GM21619 (cell line): ENCODE results near the gene FER.
"Not testable (repeated sequence)": the region's sequence is repeated elsewhere in the genome, so short reads cannot be mapped to it uniquely, and the experiment has no call there.

Experiments used
- ATAC-seq: cut with Tn5 transposase; IDR thresholded peaks from one replicate; pipeline ENCODE4 v1.9.1; 2021; ENCODE audit not compliant: unreplicated experiment

Gene FER

DNA sequence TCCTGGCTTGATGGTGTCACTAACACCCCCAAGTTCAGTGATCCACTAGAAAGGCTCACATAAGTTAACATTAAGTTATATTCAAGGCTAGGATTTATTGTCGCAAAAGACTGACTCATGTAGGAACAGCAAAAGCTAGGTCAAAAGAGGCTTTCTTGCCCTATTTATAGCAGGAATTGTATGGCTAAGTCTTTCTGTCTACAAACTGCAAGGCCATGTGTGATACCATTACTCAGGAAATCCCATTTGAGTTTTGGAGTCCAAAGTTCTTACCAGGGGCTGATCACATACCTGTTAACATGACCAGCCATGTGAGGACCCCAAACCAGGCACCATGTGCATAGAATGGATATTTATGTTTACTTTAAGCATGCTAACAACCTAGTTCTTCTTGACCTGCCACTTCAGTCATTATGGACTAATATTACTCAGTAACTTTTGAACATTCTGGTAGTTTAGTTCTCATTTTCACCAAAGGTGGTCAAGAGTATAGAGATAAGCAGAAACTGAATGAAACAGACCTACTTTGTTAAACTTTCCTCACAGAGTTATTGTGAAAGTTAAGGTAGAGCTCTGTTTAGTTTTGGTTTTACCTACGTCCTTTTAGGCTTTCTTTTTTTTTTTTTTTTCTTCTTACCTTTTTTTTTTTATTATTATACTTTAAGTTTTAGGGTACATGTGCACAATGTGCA lies 281.1 kb downstream of the FER start:
- ATAC-seq = peak; percentile 68

DNA sequence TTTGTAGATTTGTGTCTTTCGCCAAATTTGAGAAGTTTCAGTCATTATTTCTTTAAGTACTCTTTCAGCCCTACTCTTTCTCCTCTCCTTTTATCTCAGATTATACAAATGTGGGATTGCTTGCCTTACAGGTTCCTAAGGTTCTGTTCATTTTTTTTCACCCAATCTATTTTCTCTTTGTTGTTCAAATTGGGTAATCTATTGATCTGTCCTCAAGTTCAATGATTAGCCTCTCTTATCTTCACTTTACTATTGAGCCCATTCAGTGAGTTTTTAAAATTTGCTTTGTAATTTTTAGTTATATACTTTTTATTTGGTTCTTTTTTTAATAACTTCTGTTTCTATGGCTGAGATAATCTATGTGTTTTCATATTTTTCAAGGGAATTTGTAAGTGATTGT lies 282.1 kb downstream of the FER start:
- ATAC-seq = no peak

DNA sequence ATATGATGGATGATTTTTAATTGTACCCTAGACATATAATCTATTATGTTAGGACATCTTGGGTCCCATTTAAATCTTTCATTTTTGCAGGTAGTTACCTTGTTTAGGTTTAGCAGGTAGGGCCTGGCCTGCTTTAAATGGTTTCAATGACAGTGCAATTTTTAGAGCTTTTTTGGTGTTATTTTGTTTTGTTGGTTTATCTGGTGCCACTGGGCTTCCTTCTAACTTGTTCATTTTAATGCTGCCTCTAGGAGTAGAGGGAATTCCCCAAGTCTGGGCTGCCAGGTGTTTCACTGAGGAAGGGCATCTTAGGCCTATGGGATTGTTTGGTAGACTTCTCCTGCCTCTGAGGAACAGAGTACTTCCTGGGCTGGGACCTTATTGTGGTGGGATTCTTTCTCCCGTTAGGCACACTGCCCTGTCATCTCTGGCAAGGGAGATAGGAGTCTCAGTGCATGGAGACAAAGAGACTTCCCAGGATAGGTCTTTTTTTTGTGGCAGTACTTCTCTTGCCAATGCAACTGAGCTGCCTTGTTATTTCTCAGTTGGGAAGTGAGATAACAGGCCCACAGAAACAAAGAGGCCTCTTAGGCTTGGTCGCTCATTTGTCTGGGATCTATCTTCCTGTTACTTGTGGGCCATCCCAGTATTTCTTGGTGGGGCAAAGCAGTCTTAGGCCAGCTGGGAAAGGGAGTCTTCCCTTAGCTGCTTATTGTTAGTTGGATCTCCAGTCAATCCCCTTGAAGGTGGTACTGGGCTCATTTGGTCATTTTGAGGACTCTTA lies 282.9 kb downstream of the FER start:
- no peak for ATAC-seq

DNA sequence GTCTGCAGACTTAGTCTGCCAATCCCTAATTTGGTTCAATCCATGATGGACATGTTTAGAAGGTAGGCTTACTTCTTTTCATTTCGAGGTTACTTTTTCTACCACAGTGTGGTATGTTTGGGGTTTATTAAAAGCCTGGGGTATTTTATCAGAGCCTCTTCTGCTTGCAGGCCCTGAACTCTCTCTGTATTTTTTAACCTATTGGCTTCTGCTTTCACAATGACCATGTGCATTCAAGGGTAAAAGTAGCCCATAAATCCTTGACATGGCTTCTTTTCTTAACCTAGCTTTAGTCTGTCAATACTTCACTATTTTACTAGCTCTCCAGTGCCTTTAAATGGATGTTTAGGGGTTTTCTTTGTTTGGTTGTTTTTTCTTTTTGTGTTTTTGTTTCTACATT lies 286.6 kb downstream of the FER start:
- peak; percentile 55 for ATAC-seq

DNA sequence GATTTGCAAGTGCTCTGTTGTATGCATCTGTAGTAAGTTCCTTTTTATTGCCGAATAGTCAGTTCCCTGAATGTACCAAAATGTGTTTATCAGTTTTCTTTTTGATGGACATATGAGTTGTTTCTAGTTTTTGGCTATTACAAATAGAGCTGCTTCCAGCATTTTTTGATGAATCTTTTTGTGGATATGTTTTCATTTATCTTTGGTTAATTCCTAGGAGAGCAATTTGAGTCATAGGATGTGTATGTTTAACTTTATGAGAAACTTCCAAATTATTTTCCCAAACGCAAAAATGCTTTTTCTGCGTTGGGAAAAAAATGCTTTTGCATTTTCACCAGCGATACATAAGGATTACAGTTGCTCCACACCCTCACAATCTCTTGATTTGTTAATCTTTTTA lies 287.7 kb downstream of the FER start:
- ATAC-seq = no peak

DNA sequence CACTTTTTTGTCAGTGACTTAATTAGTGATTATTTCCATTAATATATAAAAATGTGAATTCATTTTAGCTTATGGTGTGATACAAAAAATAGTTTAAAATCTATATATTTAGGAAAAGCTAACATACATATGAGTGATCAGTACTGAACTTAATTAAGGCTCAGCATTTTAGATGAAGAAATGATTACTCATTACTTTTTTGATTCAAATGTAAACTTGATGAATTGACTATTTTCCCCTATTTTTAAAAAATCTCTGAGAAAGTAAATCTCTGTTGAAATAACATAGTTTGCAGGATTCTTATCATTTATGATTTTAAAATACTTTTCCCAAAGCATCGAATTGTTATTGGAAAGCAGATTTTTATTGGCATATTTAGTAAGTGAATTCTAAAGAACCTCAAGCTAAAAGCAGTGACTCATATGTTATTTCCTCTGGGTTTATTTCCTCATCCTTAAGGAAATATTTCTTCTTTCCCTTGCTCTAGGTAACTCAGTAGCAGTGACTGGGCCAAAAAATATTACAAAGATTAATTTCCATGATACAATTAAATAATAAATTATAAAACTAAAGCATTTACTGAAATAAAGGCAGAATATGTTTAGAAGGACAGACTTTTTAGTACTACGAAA lies 290.6 kb downstream of the FER start:
- ATAC-seq = no peak

DNA sequence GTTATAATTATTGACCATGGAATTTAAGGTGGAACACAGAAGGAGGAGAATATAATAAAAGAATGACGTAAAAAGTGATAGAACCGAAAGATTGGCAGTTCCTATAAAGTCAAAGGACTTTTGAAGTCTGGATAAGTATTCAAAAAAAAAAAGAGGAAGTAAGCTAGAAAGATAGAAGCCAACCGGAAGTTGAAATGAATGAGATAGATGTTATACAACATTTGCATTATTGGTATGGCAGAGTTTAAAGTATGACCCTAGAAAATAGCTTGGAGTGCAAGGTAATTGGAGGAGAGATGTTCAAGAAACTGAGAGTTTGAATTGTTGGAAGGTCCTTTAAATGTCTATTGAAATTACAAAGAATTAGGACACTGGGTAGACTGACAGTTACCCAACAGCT lies 293.6 kb downstream of the FER start:
- peak; percentile 69 for ATAC-seq

DNA sequence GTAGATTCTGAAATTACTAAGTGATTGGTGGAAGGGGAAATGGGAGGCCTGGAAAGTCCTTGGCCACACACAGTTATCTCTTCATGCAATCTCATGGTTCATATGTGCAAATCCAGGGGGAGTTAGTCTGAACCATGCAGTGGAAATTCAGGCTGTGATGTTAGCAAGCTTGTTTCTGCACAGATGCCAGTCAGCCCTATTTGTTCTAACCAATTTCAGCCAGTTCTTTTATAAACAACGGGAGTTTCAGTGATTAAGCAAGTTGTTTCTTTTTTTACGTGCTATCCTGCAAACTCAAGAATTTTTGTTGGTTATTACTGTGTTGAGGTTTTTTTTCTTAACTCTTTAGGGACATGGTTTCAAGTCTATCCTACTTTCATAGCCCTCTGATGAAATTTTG lies 298.0 kb downstream of the FER start:
- ATAC-seq = no peak

DNA sequence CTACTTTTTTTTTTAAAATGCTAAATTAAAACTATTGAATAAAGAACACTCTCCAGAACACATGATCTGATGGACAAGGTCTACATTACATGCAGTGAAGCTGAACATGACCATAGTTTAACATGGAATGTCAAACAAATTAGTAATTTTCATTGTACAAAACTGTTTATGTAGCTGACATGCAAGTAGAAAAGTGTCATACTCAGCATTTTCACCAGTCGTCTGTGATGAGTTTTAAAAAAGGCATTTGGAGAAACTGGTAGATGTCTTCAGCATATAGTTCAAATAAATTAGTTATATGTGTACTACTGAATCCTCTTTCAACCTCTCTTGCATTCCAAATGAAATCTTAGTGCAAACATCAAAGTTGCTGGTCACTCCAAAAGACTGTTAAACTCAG lies 301.9 kb downstream of the FER start:
- ATAC-seq = no peak

DNA sequence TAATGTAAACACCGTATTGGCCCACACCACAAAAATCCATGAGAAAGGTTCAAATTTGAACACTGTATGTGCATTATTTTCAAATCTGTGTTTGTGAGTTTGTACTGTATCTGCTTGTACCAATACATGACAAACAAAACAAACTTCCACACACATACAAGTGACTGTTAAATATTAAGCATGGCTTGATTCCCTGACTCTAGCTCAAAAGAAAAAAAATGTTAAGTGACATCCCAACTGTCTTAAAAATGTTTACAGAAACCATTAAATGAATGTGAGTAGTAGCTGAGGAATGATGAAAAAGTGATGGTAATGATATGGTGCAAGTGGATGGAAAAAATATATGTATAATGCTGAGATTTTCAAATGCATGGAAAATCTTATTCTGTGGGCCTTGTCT lies 302.6 kb downstream of the FER start:
- not testable (repeated sequence) for ATAC-seq

DNA sequence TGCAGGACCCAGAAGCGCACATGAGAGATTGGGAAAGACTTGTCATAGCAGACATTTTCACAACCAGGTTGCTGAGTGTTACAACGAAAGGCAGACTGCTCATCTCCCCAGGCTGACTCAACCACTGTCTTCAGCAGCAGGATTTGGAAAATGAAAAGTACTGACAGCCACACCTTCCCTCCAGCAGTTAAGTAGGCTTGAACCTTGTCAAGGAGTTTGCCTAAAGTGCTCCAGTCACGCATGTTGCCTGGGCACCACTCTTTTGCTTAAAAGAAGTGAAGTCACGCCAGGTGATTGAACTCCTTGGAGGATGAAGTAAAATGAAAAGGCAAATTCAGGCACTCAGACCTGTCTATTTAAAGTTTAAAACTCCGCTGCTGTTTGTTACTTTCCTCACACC lies 304.5 kb downstream of the FER start:
- ATAC-seq = not testable (repeated sequence)

DNA sequence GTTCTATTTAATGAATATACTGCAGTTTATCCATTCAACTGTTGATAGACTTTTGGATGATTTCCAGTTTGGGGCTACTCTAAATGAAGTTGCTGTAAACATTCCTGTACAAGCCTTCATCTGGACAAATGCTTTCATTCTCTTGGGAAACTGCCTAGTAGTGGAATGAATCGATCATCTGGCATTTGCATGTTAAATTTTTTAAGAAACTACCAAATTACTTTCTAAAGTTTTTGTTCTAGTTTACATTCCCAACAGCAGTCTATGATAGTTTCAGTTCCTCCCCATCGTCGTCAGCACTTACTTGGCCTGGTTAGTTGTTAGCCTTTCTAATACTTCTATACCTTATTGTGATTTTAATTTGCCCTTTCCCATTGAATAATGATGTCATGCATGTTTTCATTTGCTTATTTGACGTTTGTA lies 306.3 kb downstream of the FER start:
- ATAC-seq = peak; percentile 81

DNA sequence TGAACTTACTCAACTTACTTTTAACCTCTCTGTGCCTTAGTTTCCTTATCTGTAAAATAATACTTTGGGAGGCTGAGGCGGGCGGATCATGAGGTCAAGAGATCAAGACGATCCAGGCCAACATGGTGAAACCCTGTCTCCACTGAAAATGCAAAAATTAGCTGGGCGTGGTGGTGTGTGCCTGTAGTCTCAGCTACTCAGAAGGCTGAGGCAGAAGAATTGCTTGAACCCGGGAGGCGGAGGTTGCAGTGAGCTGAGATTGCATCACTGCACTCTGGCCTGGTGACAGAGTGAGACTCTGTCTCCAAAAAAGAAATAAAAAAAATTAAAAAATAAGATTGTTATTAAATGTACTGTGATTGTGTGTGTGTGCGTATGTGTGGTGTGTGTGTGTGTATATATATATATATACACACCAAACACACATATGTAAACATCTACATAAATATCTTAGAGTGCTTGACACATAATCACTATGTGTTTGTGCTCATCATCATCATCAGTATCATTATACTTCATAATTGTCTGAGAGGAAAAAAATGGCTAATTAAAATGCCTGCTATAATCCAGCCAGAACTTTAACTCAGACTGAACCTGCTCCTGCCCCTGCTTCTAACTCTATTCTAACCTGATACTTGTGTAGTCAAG lies 312.8 kb downstream of the FER start:
- ATAC-seq = no peak

DNA sequence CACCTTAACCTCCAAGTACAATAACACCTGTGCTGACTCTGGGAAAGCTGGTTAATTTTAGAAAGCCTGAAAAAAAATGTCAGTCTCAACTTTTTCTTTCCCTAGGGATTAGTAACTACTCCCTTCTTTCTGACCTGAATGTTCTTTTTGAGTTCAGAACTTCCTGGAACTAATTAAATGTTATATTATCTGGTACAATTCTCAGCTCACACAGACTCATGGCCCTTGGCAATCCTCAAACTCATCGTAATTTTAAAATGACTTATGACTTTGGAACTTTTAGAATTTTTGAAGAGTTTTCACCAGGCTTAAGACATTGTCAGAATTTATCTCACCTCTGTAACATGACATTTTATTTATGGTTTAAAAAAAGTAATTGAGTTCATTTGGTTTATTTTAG lies 315.0 kb downstream of the FER start:
- ATAC-seq = no peak

DNA sequence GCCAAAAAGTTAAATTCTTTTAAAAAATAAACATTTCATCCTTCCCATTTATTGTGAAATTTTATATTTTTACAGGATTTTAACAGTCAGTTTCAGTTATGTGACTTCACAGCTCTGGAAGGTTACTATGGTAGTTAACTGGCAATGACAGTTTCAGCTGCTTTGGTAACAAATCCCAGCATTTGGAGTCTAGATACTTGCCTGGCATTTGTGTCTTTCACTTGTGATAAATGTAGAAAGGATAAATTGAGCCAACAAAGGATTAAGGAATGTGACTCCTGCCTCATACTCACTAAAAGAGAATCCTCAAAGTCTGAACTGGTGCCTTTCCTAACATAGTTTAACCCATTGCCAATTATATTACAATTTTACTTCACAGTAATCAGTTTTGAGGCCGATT lies 315.5 kb downstream of the FER start:
- no peak for ATAC-seq

DNA sequence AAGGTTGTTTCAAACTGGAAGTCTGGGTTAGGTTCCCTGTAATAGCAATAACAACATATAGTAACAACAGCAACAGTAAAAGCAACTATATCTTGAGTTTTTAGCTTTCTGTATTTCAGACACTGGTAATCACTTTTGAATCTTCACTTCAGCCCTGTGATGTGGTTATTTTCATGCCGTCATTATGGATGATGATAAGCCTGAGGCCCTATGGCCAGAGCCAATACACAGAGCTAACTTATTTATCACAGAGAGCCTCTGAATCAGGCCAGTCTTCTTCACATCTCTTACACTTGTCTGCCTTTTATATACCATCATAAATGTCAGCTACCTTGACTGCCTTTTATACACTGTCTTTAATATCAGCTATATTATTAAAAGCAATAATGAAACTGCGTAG lies 329.0 kb downstream of the FER start:
- no peak for ATAC-seq

DNA sequence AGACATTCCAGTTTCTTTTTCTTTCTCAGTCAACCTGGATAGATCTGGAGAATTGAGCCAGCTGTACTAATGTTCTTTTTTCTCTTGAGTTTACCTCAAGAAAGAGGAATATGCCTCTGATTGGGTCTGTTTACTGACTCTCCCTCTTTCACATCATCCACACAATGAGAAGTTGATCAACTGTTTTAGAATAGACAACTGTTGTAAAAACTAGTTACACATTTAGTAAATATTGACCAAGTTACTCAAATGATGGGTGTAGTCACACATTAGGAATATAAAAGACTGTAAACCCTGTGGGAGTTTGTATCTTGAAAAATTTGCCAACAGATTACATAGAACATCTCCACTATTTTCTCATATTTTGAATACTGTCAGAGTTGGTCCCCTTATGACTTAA lies 330.8 kb downstream of the FER start:
- ATAC-seq = no peak

DNA sequence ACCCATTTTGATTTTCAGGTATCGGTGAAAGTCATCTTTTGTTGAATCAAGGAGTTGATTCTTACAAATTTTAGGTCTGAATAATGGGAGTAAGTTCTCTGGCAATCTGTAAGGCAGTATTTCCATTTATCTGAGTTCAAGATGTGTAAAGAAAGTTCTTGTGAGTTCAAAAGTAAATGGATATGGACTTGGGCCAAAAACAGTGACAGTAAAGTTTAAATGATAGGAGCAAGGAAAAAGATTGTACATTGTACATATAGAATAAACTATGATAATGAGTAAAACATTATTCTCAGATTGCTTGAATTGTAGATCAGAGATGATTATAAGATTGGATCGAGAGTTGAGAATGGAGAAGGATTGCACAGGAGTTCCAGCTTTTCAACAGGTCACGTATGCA lies 332.8 kb downstream of the FER start:
- no peak for ATAC-seq

DNA sequence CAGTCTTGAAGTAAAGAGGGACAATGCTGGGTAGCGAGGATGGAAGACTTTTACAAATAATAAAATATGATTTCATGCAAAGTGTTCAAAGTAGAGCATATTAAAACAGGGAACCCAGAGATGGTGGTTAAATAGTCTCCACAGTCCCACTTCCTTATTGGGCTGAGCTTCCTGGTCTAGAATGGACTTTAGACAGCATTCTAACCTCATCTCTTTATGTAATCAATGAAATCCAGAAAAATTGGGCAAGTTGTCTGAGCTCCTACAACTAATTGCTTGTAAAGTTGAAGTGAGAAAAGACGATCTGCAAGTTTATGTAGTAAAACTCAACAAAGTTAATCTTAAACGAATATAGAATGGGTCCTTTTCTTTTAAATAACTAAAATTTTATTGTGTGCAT lies 333.2 kb downstream of the FER start:
- ATAC-seq = no peak

DNA sequence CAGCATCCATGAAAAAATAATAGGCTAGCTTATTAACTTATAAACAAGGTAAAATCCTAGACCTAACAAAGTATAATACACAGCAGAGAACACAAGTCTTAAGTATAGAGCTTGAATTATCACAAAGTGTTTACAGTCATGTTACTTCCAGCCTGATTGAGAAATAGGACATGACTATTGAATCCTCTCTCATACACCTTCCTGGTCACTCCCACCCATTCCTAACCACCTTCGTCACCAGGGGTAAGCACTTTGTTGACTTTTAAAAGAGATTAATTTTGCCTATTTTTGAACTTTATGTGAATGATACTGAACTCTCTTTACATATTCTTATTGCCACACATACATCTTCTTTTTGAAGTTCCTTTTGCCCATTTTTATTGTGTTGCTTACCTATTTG lies 336.2 kb downstream of the FER start:
- no peak for ATAC-seq

DNA sequence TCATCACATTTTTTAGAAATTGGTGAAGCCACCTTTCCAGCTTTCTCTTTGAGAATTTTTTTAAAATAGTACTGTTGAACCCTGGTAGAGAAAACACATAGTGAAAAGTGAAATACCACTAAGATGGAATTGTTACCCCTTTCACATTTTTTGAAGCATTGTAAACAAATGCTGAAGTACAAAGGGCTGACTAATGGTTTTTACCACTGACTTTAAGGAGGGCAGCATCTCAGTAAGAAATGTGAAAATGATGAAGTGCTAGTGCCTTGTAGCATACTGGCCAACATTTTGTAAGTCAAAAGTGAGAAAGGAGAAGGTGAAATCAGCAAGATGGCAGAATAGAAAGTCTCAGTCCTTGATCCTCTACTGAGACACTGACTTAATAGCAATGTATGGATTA lies 341.5 kb downstream of the FER start:
- ATAC-seq = no peak

DNA sequence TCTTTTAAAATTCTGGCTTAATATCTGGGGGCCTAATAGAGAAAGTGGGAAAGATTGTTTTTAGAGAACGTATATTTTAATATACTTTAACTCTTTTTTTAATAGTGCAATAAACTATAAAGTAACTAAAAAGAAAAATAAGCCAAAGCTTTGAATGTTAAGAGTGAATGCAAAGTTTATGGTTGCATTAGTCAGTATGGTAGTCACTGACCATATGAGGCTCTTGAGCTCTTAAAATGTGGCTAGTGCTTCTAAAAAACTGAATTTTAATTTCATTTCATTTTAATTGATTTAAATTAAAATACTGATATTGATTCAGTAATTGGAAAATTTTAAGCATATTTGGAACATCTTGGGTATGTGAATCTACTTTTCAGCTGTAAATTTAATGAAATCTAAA lies 351.4 kb downstream of the FER start:
- no peak for ATAC-seq
